ENCODE results near the gene TPD52L1.
"Not testable (repeated sequence)": the region's sequence is repeated elsewhere in the genome, so short reads cannot be mapped to it uniquely, and the experiment has no call there.

The TPD52L1 gene

DNA sequence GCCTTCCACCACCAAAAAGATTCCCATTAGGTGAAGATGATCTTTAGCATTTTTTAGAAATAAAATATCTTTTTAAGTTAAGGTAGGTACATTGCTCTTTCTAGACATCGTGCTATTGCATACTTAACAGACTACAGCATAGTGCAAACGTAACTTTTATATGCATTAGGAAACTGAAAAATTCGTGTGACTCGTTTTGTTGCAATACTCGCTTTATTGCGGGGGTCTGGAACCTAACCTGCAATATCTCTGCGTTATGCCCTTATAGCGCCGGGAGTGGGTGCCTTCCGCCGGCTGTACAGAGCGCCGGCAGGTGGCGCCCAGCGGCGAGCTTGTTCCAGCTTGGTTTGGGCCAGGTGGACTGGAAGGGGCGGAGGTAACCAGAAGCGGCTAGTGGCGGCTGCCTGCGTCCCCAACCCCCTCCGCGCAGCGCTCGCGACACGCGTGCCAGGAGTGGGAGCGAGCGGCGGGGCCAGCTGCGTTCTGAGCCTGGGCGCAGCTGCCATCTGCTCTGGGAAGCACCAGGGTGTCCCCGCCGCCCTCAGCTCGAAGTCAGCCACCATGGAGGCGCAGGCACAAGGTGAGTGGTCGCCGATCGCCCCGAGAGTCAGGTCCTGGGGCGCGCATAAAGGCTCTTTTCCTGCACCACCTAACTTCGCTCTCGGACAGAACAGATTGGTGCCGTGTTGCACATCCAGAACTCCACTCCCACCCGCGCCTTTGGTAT lies at the start of gene TPD52L1:
TPD52L1 (plus strand) TSS at position 383 of the 727 bp plus-strand sequence; CDS start at position 562, 179 bp downstream.
- DNase-seq, result peak; percentile 86

DNA sequence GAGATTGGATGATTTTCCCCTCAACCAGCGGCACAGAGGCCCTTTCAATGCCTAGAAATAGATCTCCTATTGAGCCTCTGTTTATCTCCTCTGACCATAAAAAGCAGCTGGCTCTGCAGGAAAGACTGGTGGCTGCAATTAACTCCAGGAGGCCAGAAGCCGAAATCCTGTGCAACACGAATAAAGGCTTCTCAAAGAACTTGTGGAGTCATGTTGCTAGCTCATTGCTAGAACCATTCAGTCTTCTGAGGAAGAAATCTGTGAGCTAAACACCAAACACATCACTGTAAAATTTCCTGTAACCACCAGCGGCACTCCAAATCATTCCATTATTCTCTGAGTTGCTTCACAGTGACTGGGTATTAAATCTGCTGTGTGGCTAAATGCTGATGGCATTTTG lies 49.1 kb upstream of the TPD52L1 start:
- no peak for DNase-seq

DNA sequence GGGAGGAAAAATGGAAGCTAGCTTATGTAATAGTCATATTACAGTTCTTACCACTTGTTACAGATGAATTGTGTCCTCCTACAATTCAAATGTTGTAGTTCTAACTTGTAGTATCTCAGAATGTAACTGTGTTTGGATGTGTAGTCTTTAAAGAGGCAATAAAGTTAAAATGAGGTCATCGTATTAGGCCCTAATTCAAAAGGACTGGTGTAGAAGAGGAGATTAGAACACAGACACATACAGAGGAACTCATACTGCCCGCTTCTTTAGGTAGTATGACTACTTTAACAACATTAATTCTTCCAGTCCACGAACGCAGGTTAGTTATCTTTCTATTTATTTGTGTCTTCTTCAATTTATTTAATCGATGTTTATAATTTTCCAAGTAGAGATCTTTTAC lies 46.5 kb upstream of the TPD52L1 start:
- DNase-seq, result no peak

GRCh38 chr6:125107896-125108295 lies 45.7 kb upstream of the TPD52L1 start:
- DNase-seq, result no peak

- DNase-seq, result no peak
Observed at GRCh38 chr6:125110056-125110455, 43.5 kb upstream of the TPD52L1 start.

DNA sequence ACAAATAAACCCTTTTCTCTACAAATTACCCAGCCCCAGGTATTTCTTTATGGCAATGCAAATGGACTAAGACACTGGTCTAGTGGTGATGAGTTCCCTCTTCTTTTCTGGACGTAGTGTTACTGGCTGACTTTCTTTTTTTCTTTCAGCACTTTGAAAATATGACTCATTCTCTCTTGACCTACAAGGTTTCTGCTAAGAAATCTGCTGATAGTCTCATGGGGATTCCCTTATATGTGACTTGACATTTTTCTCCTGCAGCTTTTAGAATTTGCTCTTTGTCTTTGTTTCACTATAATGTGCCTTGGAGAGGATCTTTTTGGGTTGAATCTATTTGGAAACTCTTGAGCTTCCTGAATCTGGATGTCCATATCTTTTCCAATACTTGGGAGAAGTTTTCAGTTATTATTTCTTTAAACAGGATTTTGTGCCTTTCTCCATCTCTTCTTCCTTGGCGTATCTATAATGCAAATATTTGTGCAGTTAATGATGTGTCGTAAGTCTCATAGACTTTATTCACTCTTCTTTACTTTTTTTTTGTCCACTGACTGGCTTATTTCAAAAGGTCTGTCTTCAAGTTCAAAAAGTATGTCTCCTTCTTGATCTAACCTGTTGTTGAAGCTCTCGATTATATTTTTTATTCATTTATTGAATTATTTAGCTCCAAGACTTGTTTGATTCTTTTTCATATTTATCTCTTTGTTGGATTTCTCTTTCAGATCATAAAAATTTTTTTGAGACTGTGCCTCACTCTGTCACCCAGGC lies 42.2 kb upstream of the TPD52L1 start:
- DNase-seq, result no peak

- DNase-seq, result no peak
Observed at GRCh38 chr6:125112934-125113333, 40.6 kb upstream of the TPD52L1 start.

DNA sequence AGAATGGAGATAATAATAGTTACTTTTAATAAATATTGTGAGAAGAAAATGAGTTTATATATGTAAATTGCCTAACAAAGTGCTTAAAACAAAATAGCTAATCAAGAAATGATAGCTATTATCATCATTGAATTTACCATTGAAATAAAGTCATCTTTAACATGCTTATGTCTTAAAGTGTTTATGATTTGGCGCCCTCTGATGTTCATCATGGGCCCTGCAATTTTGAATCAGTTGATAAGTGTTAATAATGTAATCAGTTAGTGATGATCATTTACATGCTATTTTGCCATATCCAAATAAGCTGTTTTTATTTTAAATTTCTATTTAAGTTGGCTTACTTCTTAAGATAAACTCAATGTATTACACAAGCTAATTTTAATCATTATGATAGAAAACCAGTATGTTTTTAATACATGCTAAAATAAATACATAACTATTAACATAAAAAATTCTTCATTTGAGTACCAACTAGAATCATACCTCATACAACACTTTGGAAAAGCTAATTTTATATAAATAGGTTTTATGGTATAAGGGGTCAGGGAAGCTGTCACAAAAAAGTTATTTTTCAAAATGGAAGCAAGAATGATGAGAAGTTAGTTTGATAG lies 39.2 kb upstream of the TPD52L1 start:
- peak; percentile 67 for DNase-seq

DNA sequence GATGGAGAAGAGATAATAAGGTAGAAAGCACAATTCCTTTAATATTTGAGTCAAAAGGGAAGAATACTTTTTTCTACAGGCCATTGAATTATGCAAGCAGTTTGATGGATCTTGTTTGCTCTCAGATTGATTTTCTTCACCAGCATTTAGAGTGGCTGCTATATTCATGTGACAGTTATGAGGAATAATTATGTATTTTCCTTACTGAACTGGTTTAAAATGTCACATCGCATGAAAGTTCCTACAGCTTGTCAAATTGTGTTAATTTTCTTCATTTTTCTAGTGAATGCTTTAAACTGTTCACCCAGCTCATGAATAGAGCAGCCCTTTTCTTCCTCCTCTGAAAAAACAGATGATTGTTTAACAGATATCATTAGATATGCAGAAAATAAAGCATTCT lies 37.4 kb upstream of the TPD52L1 start:
- no peak for DNase-seq

GRCh38 chr6:125116710-125117109 lies 36.9 kb upstream of the TPD52L1 start:
- DNase-seq, result no peak

DNA sequence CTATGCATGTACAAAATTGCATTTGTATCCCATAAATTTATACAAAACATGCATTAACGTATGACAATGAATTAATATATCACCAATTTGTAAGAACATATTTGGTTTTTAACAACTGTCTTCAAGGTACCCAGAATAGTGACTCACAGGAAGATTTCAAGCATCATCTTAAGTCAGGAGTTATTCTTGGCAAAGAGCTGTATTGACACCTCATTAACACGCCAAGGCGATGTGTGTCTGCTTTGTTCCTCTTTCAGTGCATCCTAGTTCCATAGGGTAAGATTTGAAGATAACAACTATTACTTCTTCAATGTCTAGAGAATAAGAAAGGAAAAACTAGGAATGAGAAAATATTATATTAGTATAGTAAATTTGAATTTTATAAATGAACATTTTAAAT lies 35.8 kb upstream of the TPD52L1 start:
- no peak for DNase-seq

DNA sequence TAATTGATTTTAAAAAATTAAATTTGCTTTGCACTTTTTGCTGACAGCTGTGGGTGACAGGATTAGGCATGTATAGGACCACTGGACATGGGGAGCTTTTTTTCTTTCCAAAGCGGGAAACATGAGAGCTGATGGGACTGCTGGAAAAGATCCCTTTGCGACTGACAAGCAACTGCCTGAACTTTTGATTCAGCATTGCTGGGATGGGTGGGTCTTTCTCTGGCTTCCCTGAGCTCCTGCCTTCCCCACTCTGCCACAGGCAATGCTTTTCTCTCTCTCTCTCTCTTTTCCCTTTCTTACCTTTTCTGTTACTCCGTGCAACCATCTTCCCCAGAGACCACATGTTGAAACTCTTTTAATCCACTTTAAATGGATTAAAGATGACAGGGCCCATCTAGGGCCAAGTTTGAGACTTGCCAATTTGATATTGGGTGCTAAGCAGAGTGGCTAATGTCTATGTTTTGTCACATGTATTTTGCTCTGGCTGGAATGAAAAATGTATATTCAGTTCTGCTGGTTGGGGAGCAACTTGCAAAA lies 33.5 kb upstream of the TPD52L1 start:
- no peak for DNase-seq

GRCh38 chr6:125121894-125122293 lies 31.7 kb upstream of the TPD52L1 start:
- DNase-seq, result no peak

- no peak for DNase-seq
Observed at GRCh38 chr6:125123051-125123450, 30.5 kb upstream of the TPD52L1 start.

- no peak for DNase-seq
Observed at GRCh38 chr6:125123468-125124048, 30.0 kb upstream of the TPD52L1 start.

- DNase-seq, result no peak
Observed at GRCh38 chr6:125124049-125124669, 29.4 kb upstream of the TPD52L1 start.

DNA sequence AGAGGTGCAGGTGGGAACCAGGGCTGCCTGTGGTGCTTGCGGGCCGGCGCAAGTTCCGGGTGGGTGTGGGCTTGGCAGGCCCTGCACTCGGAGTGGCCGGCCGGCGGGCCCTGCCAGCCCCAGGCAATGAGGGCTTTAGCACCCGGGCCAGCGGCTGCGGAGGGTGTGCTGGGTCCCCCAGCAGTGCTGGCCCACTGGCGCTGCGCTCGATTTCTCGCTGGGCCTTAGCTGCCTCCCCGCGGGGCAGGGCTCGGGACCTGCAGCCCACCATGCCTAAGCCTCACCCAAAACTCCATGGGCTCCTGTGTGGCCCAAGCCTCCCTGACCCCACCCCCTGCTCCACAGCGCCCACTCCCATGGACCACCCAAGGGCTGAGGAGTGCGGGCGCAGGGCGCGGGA lies 27.7 kb upstream of the TPD52L1 start:
- DNase-seq, result not testable (repeated sequence)

- DNase-seq, result no peak
Observed at GRCh38 chr6:125129354-125129753, 24.2 kb upstream of the TPD52L1 start.

GRCh38 chr6:125132058-125132457 lies 21.5 kb upstream of the TPD52L1 start:
- no peak for DNase-seq

GRCh38 chr6:125136378-125136777 lies 17.2 kb upstream of the TPD52L1 start:
- no peak for DNase-seq

DNA sequence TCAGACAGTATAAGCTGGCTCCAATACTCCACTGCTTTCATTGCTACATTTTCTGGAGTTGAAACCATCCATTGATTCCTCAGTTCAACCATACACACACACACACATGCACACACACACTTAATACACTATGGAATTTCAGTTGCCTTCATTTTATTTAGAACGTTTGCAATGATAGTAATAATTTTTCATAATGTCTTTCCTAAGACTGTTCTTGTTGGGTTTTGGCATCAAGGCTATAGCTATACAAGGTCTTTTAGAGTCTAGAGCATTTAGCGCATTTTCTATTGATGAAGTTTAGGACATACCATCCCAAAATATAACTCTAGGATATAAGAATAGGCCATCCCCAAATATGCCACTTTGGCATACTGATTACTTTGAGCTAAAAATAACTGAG lies 15.5 kb upstream of the TPD52L1 start:
- DNase-seq, result no peak

- no peak for DNase-seq
Observed at GRCh38 chr6:125140808-125141207, 12.8 kb upstream of the TPD52L1 start.

- DNase-seq, result no peak
Observed at GRCh38 chr6:125142618-125143017, 11.0 kb upstream of the TPD52L1 start.
